Cardiac fibroblast (primary cell): ENCODE measurements around the gene BAD.

Experiments used
- DNase-seq, 2 donors: peaks; one replicate each; pipeline versions ENCODE4 v3.0.0 to v3.0.0-alpha.2; 2010; ENCODE audit warnings: low read depth in 2 of 2
- H3K4me3 ChIP-seq, 2 donors: replicated peaks in 1 of 2; 1 replicate in 1 of 2; 2 replicates in 1 of 2; pipeline ENCODE4 v1.5.1; 2011; ENCODE audit warnings: low read depth in 2 of 2, low read length in 2 of 2, mild to moderate bottlenecking in 2 of 2, moderate library complexity in 1 of 2
- CTCF ChIP-seq: IDR thresholded peaks from one replicate; pipeline ENCODE4 v1.5.1; 2011; ENCODE audit warnings: low read depth, mild to moderate bottlenecking, low read length, inconsistent platforms

BAD gene

GRCh38 chr11:64225608-64226506 is 58.6 kb downstream of the BAD start, which contains the start of the genes NUDT22 and TRPT1:
NUDT22 (plus strand) TSS chr11:64226274; CDS start chr11:64226653, 379 bp downstream.
TRPT1 (minus strand) TSS chr11:64226186; CDS start chr11:64225860, 326 bp downstream.
- peak; percentile 35 for TF ChIP-seq CTCF
- H3K4me3 ChIP-seq, result peak within 1 kb of the TSS; percentile 84 to 89
- peak; percentile 74 to 82 for DNase-seq

GRCh38 chr11:64224891-64225607 is 59.4 kb downstream of the BAD start:
- TF ChIP-seq CTCF, result no peak
- H3K4me3 ChIP-seq, result peak overlapping the region; percentile 84 to 89
- DNase-seq, result no peak

GRCh38 chr11:64224151-64224890 is 60.1 kb downstream of the BAD start:
- DNase-seq, result peak in 1 of 2 donors; percentile 51
- TF ChIP-seq CTCF, result no peak
- no peak overlapping the region for H3K4me3 ChIP-seq

GRCh38 chr11:64223001-64223651 is 61.3 kb downstream of the BAD start:
- H3K4me3 ChIP-seq, result no peak overlapping the region
- TF ChIP-seq CTCF, result no peak
- no peak for DNase-seq

GRCh38 chr11:64222651-64223000 is 61.8 kb downstream of the BAD start:
- no peak for TF ChIP-seq CTCF
- no peak overlapping the region for H3K4me3 ChIP-seq
- DNase-seq, result no peak

GRCh38 chr11:64220798-64221197 is 63.7 kb downstream of the BAD start:
- no peak overlapping the region for H3K4me3 ChIP-seq
- no peak for DNase-seq
- no peak for TF ChIP-seq CTCF
